ENCODE results near the gene GSTA4. TPM values are rescaled to one million over a fixed set of nuclear protein-coding genes. Genes with fewer than 3 reads are reported as not detected.

The GSTA4 gene
- total and polyA plus RNA-seq, 4 donors, result 7.9 to 22.7 (median 16.8) TPM

DNA sequence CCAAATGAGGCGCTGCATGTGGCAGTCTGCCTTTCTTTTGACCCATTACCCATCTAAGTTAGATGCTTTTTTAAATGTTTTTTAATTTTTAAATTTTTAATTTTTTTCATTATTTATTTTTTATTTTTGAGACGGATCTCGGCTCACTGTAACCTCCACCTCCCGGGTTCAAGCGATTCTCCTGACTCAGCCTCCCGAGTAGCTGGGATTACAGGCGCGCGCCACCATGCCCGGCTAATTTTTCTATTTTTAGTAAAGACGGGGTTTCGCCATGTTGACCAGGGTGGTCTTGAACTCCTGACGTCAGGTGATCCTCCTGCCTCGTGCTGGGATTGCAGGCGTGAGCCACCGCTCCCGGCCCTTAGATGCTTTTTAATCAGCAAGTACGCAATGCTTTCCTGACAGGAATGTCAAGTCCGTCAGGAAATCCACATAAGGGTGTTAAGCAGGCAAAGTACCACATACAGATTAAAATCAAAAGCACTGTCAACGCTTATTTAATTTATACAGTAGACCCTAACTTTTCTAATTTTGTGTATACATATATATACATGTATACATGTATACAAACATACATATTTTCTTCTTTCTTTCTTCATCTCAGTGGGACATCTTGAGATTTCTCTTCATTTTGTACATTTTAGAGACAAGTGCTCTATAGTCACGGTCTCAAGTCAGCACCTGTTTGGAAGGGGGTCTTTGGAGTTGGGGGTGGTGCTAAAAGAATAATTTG is 995 bp upstream of the GSTA4 start:
- Histone ChIP-seq H3K27ac (ENCODE audit: low read depth in 1 of 2, low read length in 2 of 2) (peak overlapping the region in 1 of 2 donors; percentile 97), H3K4me1 (ENCODE audit: control insufficient read depth in 4 of 4, insufficient read depth in 4 of 4, low read length in 3 of 4) (peaks cover 0 to 18% (median 9%) of the 10 kb centered on the region in 4 donors), H3K9ac (ENCODE audit: low read depth in 1 of 2, low read length in 2 of 2) (no peak overlapping the region), H3K27me3 (ENCODE audit: control insufficient read depth in 4 of 4, insufficient read depth in 4 of 4, low read length in 3 of 4) (no peaks in the 10 kb centered on the region), H3K36me3 (ENCODE audit: control insufficient read depth in 4 of 4, insufficient read depth in 3 of 4, low read depth in 1 of 4, low read length in 3 of 4) (no peaks in the 10 kb centered on the region), H3K9me3 (ENCODE audit: control insufficient read depth in 4 of 4, low read length in 3 of 4) (no peaks in the 10 kb centered on the region), H3K4me3 (ENCODE audit: low read depth in 1 of 3, low read length in 3 of 3) (no peak overlapping the region)
- WGBS, result 26% methylated on average over 21 of the region's 21 CpGs
- no peak for DNase-seq (ENCODE audit: low spot score)
- TF ChIP-seq FOXA1 (IDR thresholded peaks at IDR 0.05) (no peak), HNF4A (conservative IDR thresholded peaks at IDR 0.05) (no peak), GABPA (IDR thresholded peaks at IDR 0.05 in 1 of 2, conservative IDR thresholded peaks at IDR 0.05 in 1 of 2) (no peak), JUND (IDR thresholded peaks at IDR 0.05) (no peak), RXRA (IDR thresholded peaks at IDR 0.05) (no peak), RAD21 (IDR thresholded peaks at IDR 0.05) (no peak), NR2F2 (IDR thresholded peaks at IDR 0.05) (no peak)
- TF ChIP-seq, protein P1, sequence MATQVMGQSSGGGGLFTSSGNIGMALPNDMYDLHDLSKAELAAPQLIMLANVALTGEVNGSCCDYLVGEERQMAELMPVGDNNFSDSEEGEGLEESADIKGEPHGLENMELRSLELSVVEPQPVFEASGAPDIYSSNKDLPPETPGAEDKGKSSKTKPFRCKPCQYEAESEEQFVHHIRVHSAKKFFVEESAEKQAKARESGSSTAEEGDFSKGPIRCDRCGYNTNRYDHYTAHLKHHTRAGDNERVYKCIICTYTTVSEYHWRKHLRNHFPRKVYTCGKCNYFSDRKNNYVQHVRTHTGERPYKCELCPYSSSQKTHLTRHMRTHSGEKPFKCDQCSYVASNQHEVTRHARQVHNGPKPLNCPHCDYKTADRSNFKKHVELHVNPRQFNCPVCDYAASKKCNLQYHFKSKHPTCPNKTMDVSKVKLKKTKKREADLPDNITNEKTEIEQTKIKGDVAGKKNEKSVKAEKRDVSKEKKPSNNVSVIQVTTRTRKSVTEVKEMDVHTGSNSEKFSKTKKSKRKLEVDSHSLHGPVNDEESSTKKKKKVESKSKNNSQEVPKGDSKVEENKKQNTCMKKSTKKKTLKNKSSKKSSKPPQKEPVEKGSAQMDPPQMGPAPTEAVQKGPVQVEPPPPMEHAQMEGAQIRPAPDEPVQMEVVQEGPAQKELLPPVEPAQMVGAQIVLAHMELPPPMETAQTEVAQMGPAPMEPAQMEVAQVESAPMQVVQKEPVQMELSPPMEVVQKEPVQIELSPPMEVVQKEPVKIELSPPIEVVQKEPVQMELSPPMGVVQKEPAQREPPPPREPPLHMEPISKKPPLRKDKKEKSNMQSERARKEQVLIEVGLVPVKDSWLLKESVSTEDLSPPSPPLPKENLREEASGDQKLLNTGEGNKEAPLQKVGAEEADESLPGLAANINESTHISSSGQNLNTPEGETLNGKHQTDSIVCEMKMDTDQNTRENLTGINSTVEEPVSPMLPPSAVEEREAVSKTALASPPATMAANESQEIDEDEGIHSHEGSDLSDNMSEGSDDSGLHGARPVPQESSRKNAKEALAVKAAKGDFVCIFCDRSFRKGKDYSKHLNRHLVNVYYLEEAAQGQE (IDR thresholded peaks at IDR 0.05), result no peak
- TF ChIP-seq, protein P2, sequence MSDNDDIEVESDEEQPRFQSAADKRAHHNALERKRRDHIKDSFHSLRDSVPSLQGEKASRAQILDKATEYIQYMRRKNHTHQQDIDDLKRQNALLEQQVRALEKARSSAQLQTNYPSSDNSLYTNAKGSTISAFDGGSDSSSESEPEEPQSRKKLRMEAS (IDR thresholded peaks at IDR 0.05), result no peak
- TF ChIP-seq, protein P3, sequence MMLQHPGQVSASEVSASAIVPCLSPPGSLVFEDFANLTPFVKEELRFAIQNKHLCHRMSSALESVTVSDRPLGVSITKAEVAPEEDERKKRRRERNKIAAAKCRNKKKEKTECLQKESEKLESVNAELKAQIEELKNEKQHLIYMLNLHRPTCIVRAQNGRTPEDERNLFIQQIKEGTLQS (IDR thresholded peaks at IDR 0.05), result no peak
- TF ChIP-seq, protein P4, sequence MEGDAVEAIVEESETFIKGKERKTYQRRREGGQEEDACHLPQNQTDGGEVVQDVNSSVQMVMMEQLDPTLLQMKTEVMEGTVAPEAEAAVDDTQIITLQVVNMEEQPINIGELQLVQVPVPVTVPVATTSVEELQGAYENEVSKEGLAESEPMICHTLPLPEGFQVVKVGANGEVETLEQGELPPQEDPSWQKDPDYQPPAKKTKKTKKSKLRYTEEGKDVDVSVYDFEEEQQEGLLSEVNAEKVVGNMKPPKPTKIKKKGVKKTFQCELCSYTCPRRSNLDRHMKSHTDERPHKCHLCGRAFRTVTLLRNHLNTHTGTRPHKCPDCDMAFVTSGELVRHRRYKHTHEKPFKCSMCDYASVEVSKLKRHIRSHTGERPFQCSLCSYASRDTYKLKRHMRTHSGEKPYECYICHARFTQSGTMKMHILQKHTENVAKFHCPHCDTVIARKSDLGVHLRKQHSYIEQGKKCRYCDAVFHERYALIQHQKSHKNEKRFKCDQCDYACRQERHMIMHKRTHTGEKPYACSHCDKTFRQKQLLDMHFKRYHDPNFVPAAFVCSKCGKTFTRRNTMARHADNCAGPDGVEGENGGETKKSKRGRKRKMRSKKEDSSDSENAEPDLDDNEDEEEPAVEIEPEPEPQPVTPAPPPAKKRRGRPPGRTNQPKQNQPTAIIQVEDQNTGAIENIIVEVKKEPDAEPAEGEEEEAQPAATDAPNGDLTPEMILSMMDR (IDR thresholded peaks at IDR 0.05; ENCODE audit: low read depth, low read length, missing input control), result no peak

DNA sequence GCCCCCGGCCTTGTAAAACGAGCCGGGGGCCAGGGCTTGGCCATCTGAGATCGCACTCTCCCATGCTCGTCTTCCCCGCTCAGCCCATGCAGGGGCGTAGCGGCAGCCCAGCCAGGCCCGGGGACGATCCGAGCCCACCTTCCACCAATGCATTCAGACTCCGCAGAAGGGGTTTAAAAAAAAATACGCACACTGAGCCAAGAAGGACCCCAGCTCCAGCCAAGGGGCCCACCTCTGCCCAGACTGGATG is 320 bp downstream of the GSTA4 start:
- peak overlapping the region; percentile 96 to 97 for H3K27ac ChIP-seq (ENCODE audit: low read depth in 1 of 2, low read length in 2 of 2)
- DNase-seq (ENCODE audit: low spot score), result no peak
- no peaks in the 10 kb centered on the region for H3K36me3 ChIP-seq (ENCODE audit: control insufficient read depth in 4 of 4, insufficient read depth in 3 of 4, low read depth in 1 of 4, low read length in 3 of 4)
- TF ChIP-seq SP1 (IDR thresholded peaks at IDR 0.05), result no peak
- no peak for TF ChIP-seq GABPA (IDR thresholded peaks at IDR 0.05 in 1 of 2, conservative IDR thresholded peaks at IDR 0.05 in 1 of 2)
- no peak for TF ChIP-seq RAD21 (IDR thresholded peaks at IDR 0.05)
- TF ChIP-seq, protein P2 (IDR thresholded peaks at IDR 0.05), result no peak
- H3K9me3 ChIP-seq (ENCODE audit: control insufficient read depth in 4 of 4, low read length in 3 of 4), result no peaks in the 10 kb centered on the region
- peak overlapping the region; percentile 75 to 80 (median 80) for H3K4me3 ChIP-seq (ENCODE audit: low read depth in 1 of 3, low read length in 3 of 3)
- no peaks in the 10 kb centered on the region for H3K27me3 ChIP-seq (ENCODE audit: control insufficient read depth in 4 of 4, insufficient read depth in 4 of 4, low read length in 3 of 4)
- 3% methylated on average over 13 of the region's 13 CpGs for WGBS
- H3K4me1 ChIP-seq (ENCODE audit: control insufficient read depth in 4 of 4, insufficient read depth in 4 of 4, low read length in 3 of 4), result peaks cover 0 to 18% (median 9%) of the 10 kb centered on the region in 4 donors
- peak overlapping the region; percentile 81 to 91 for H3K9ac ChIP-seq (ENCODE audit: low read depth in 1 of 2, low read length in 2 of 2)
